ENCODE measurements around the gene PRKD1. TPM values are rescaled to one million over a fixed set of nuclear protein-coding genes. Genes with fewer than 3 reads are reported as not detected.

PRKD1 gene
- total RNA-seq (2014; rRNA removed; shearing (Covaris generic); ENCODE audit: low replicate concordance) = 5.6 and 8.3 TPM in 2 replicates

GRCh38 chr14:29927376-29928116 is at the start of gene PRKD1:
TSS of gene PRKD1 (minus strand) at chr14:29927847.
- peak within 1 kb of the TSS; percentile 57 for H3K4me3 ChIP-seq

GRCh38 chr14:29971101-29971500 is 43.5 kb upstream of the PRKD1 start:
- Histone ChIP-seq H3K4me3 (no peak overlapping the region), H3K27me3 (no peaks in the 10 kb centered on the region), H3K36me3 (no peaks in the 10 kb centered on the region), H3K9me3 (no peaks in the 10 kb centered on the region)
- no peak for DNase-seq

More at GRCh38 chr14:29927376-29928116, at the start of gene PRKD1:
- DNase-seq = peak; percentile 60
- Histone ChIP-seq H3K27me3 (no peaks in the 10 kb centered on the region), H3K9me3 (no peaks in the 10 kb centered on the region), H3K36me3 (no peaks in the 10 kb centered on the region)

GRCh38 chr14:29955087-29955486 is 27.4 kb upstream of the PRKD1 start:
- H3K9me3 ChIP-seq = no peaks in the 10 kb centered on the region
- no peak overlapping the region for H3K4me3 ChIP-seq
- H3K27me3 ChIP-seq = no peaks in the 10 kb centered on the region
- no peaks in the 10 kb centered on the region for H3K36me3 ChIP-seq
- DNase-seq = no peak

GRCh38 chr14:29953501-29953900 is 25.9 kb upstream of the PRKD1 start:
- Histone ChIP-seq H3K4me3 (no peak overlapping the region), H3K27me3 (no peaks in the 10 kb centered on the region), H3K36me3 (no peaks in the 10 kb centered on the region), H3K9me3 (no peaks in the 10 kb centered on the region)
- DNase-seq = no peak

- no peak overlapping the region for H3K4me3 ChIP-seq
- no peaks in the 10 kb centered on the region for H3K36me3 ChIP-seq
- no peaks in the 10 kb centered on the region for H3K27me3 ChIP-seq
- no peak for DNase-seq
- peaks cover 4% of the 10 kb centered on the region; the same call in 1 of the 2 replicates for H3K9me3 ChIP-seq
Measured at GRCh38 chr14:29944091-29944490, 16.4 kb upstream of the PRKD1 start.

- DNase-seq = no peak
- no peaks in the 10 kb centered on the region for H3K27me3 ChIP-seq
- H3K36me3 ChIP-seq = no peaks in the 10 kb centered on the region
- peaks cover under 1% of the 10 kb centered on the region; the same call in 1 of the 2 replicates for H3K9me3 ChIP-seq
- H3K4me3 ChIP-seq = no peak overlapping the region
Measured at GRCh38 chr14:29941401-29941800, 13.8 kb upstream of the PRKD1 start.

- H3K9me3 ChIP-seq = no peaks in the 10 kb centered on the region
- H3K36me3 ChIP-seq = no peaks in the 10 kb centered on the region
- H3K4me3 ChIP-seq = no peak overlapping the region
- DNase-seq = no peak
- H3K27me3 ChIP-seq = no peaks in the 10 kb centered on the region
Measured at GRCh38 chr14:29940482-29940881, 12.8 kb upstream of the PRKD1 start.

- Histone ChIP-seq H3K9me3 (no peaks in the 10 kb centered on the region), H3K27me3 (no peaks in the 10 kb centered on the region), H3K36me3 (no peaks in the 10 kb centered on the region), H3K4me3 (no peak overlapping the region)
- DNase-seq = no peak
Measured at GRCh38 chr14:29937116-29937515, 9.5 kb upstream of the PRKD1 start.

GRCh38 chr14:29930283-29930682 is 2.6 kb upstream of the PRKD1 start:
- peak; percentile 18 for DNase-seq
- Histone ChIP-seq H3K9me3 (no peaks in the 10 kb centered on the region), H3K4me3 (no peak overlapping the region), H3K36me3 (no peaks in the 10 kb centered on the region), H3K27me3 (no peaks in the 10 kb centered on the region)

GRCh38 chr14:29928117-29928640 is 532 bp upstream of the PRKD1 start:
- Histone ChIP-seq H3K9me3 (no peaks in the 10 kb centered on the region), H3K4me3 (peak overlapping the region; percentile 18; the same call in 1 of the 2 replicates), H3K36me3 (no peaks in the 10 kb centered on the region), H3K27me3 (no peaks in the 10 kb centered on the region)
- DNase-seq = no peak

- DNase-seq = peak; percentile 48
- H3K27me3 ChIP-seq = no peaks in the 10 kb centered on the region
Measured at GRCh38 chr14:29926701-29927375, 809 bp downstream of the PRKD1 start.

GRCh38 chr14:29926228-29926627 is 1.4 kb downstream of the PRKD1 start:
- Histone ChIP-seq H3K9me3 (no peaks in the 10 kb centered on the region), H3K4me3 (peak overlapping the region; percentile 57), H3K36me3 (no peaks in the 10 kb centered on the region), H3K27me3 (no peaks in the 10 kb centered on the region)
- DNase-seq = no peak

More at GRCh38 chr14:29926701-29927375, 809 bp downstream of the PRKD1 start:
- no peaks in the 10 kb centered on the region for H3K36me3 ChIP-seq
- H3K4me3 ChIP-seq = peak overlapping the region; percentile 57
- H3K9me3 ChIP-seq = no peaks in the 10 kb centered on the region

- peak overlapping the region; percentile 57 for H3K4me3 ChIP-seq
- no peaks in the 10 kb centered on the region for H3K36me3 ChIP-seq
- no peak for DNase-seq
- no peaks in the 10 kb centered on the region for H3K9me3 ChIP-seq
- H3K27me3 ChIP-seq = no peaks in the 10 kb centered on the region
Measured at GRCh38 chr14:29925736-29926135, 1.9 kb downstream of the PRKD1 start.

- DNase-seq = no peak
- H3K4me3 ChIP-seq = peak overlapping the region; percentile 57; the same call in 1 of the 2 replicates
Measured at GRCh38 chr14:29925101-29925722, 2.4 kb downstream of the PRKD1 start.

GRCh38 chr14:29919845-29920244 is 7.8 kb downstream of the PRKD1 start:
- DNase-seq = no peak
- Histone ChIP-seq H3K9me3 (no peaks in the 10 kb centered on the region), H3K36me3 (no peaks in the 10 kb centered on the region), H3K4me3 (no peak overlapping the region), H3K27me3 (no peaks in the 10 kb centered on the region)

More at GRCh38 chr14:29925101-29925722, 2.4 kb downstream of the PRKD1 start:
- Histone ChIP-seq H3K27me3 (no peaks in the 10 kb centered on the region), H3K36me3 (no peaks in the 10 kb centered on the region), H3K9me3 (no peaks in the 10 kb centered on the region)

- Histone ChIP-seq H3K36me3 (no peaks in the 10 kb centered on the region), H3K27me3 (no peaks in the 10 kb centered on the region), H3K4me3 (no peak overlapping the region), H3K9me3 (no peaks in the 10 kb centered on the region)
- DNase-seq = no peak
Measured at GRCh38 chr14:29918981-29919380, 8.7 kb downstream of the PRKD1 start.

- Histone ChIP-seq H3K36me3 (no peaks in the 10 kb centered on the region), H3K4me3 (no peak overlapping the region), H3K27me3 (no peaks in the 10 kb centered on the region), H3K9me3 (no peaks in the 10 kb centered on the region)
- DNase-seq = no peak
Measured at GRCh38 chr14:29913566-29913965, 14.1 kb downstream of the PRKD1 start.

All from MG63 (cell line).